ENCODE data around the gene KCNK1. TPM values are rescaled to one million over a fixed set of nuclear protein-coding genes. Genes with fewer than 3 reads are reported as not detected.

The KCNK1 gene
- polyA plus RNA-seq, 1 of the 3 experiments (the other 2 are of a cell fraction) = 10.6 TPM

DNA sequence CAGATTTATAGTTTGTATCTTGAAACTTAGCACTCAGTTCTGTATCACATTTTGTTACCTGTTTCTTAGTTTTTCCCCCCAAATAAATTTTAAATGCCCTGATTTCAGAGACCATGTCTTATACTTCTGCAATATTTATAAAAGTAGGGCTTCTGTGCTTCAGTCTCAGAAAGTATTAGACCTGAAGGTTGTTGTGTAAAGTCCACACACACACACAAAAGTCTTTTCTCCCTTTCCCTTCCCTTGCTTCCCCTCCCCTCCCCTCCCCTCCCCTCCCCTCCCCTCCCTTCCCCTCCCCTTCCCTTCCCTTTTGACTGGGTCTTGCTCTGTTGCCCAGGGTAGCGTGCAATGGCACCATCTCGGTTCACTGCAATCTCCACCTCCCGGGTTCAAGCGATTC lies 41.0 kb upstream of the KCNK1 start:
- WGBS (ENCODE audit: low lambda C conversion rate) = 95% methylated on average over 4 of the region's 4 CpGs
- no peaks in the 10 kb centered on the region for H3K36me3 ChIP-seq (replicated peaks in 1 of 2; ENCODE audit: control insufficient read depth in 1 of 2, insufficient read depth in 2 of 2, low read length in 1 of 2)
- no peak overlapping the region for H3K27ac ChIP-seq (ENCODE audit: low read depth in 2 of 2, low read length in 1 of 2)
- ChIA-PET POLR2A (no interaction called here), CTCF (interaction anchor here (0.7 kb wide), 1 partner anchor 8 kb away, joined by 3 read pairs; no protein-coding TSS in a partner anchor)
- TF ChIP-seq ELF1 (IDR thresholded peaks at IDR 0.05) = no peak
- no peak for TF ChIP-seq MXI1 (IDR thresholded peaks at IDR 0.05; ENCODE audit: low read depth, low read length)
- H2AFZ ChIP-seq (ENCODE audit: low read depth) = no peak overlapping the region
- H3K9ac ChIP-seq = no peak overlapping the region
- H3K4me2 ChIP-seq = no peak overlapping the region
- H3K9me3 ChIP-seq = no peaks in the 10 kb centered on the region
- DNase-seq = no peak
- H3K4me1 ChIP-seq (ENCODE audit: control insufficient read depth in 1 of 2, insufficient read depth in 2 of 2, low read depth in 1 of 2, low read length in 1 of 2) = peaks cover 6 to 8% of the 10 kb centered on the region in 2 experiments; a peak in 3 of 4 replicates
- H3K9me2 ChIP-seq = no peaks in the 10 kb centered on the region
- no peak overlapping the region for H3K4me3 ChIP-seq (ENCODE audit: low read depth in 2 of 2, low read length in 1 of 2)
- H3K27me3 ChIP-seq (ENCODE audit: insufficient read depth) = no peaks in the 10 kb centered on the region
- H4K20me1 ChIP-seq (ENCODE audit: insufficient read depth) = no peaks in the 10 kb centered on the region
- H3K79me2 ChIP-seq (ENCODE audit: insufficient read depth) = no peaks in the 10 kb centered on the region
- peaks cover 7% of the 10 kb centered on the region for H3F3A ChIP-seq (replicated peaks; ENCODE audit: insufficient read depth)

GRCh38 chr1:233575450-233575849 lies 38.5 kb upstream of the KCNK1 start:
- H4K20me1 ChIP-seq (ENCODE audit: insufficient read depth) = no peaks in the 10 kb centered on the region
- CTCF ChIA-PET = interaction anchor here (1.4 kb wide), 1 partner anchor 57 kb away, joined by 6 read pairs; no protein-coding TSS in a partner anchor

GRCh38 chr1:233582439-233582838 lies 31.5 kb upstream of the KCNK1 start:
- H3K4me3 ChIP-seq (ENCODE audit: low read depth in 2 of 2, low read length in 1 of 2) = no peak overlapping the region
- CTCF ChIA-PET = no interaction called here
- POLR2A ChIA-PET = interaction anchor here (0.6 kb wide), 1 partner anchor 13 kb away, joined by 5 read pairs; no protein-coding TSS in a partner anchor

More at GRCh38 chr1:233575450-233575849, 38.5 kb upstream of the KCNK1 start:
- Histone ChIP-seq H3K79me2 (ENCODE audit: insufficient read depth) (no peaks in the 10 kb centered on the region), H3K27ac (ENCODE audit: low read depth in 2 of 2, low read length in 1 of 2) (no peak overlapping the region), H3K4me3 (ENCODE audit: low read depth in 2 of 2, low read length in 1 of 2) (no peak overlapping the region), H2AFZ (ENCODE audit: low read depth) (no peak overlapping the region), H3K9ac (no peak overlapping the region), H3K27me3 (ENCODE audit: insufficient read depth) (no peaks in the 10 kb centered on the region), H3F3A (replicated peaks; ENCODE audit: insufficient read depth) (no peaks in the 10 kb centered on the region), H3K36me3 (replicated peaks in 1 of 2; ENCODE audit: control insufficient read depth in 1 of 2, insufficient read depth in 2 of 2, low read length in 1 of 2) (no peaks in the 10 kb centered on the region), H3K9me2 (no peaks in the 10 kb centered on the region), H3K4me1 (ENCODE audit: control insufficient read depth in 1 of 2, insufficient read depth in 2 of 2, low read depth in 1 of 2, low read length in 1 of 2) (no peaks in the 10 kb centered on the region; a peak in 1 of 4 replicates), H3K4me2 (no peak overlapping the region), H3K9me3 (no peaks in the 10 kb centered on the region)
- no peak for DNase-seq
- TF ChIP-seq TEAD4 (IDR thresholded peaks at IDR 0.05; ENCODE audit: borderline replicate concordance, insufficient read depth) (no peak), FOXJ3 (CRISPR knock-in tag; IDR thresholded peaks at IDR 0.05) (no peak), RXRA (IDR thresholded peaks at IDR 0.05; ENCODE audit: borderline replicate concordance, low read depth) (no peak), FOSL2 (IDR thresholded peaks at IDR 0.05; ENCODE audit: borderline replicate concordance, low read depth) (no peak), TAF1 (IDR thresholded peaks at IDR 0.05; ENCODE audit: borderline replicate concordance, low read depth, low read length) (no peak)
- WGBS (ENCODE audit: low lambda C conversion rate) = 59% methylated on average over 5 of the region's 5 CpGs
- POLR2A ChIA-PET = no interaction called here

More at GRCh38 chr1:233582439-233582838, 31.5 kb upstream of the KCNK1 start:
- Histone ChIP-seq H3K27ac (ENCODE audit: low read depth in 2 of 2, low read length in 1 of 2) (no peak overlapping the region), H3K9ac (no peak overlapping the region), H3F3A (replicated peaks; ENCODE audit: insufficient read depth) (no peaks in the 10 kb centered on the region), H4K20me1 (ENCODE audit: insufficient read depth) (no peaks in the 10 kb centered on the region), H3K27me3 (ENCODE audit: insufficient read depth) (no peaks in the 10 kb centered on the region), H3K4me2 (no peak overlapping the region), H3K9me2 (no peaks in the 10 kb centered on the region), H3K4me1 (ENCODE audit: control insufficient read depth in 1 of 2, insufficient read depth in 2 of 2, low read depth in 1 of 2, low read length in 1 of 2) (no peaks in the 10 kb centered on the region), H3K9me3 (no peaks in the 10 kb centered on the region), H3K36me3 (replicated peaks in 1 of 2; ENCODE audit: control insufficient read depth in 1 of 2, insufficient read depth in 2 of 2, low read length in 1 of 2) (no peaks in the 10 kb centered on the region), H3K79me2 (ENCODE audit: insufficient read depth) (no peaks in the 10 kb centered on the region), H2AFZ (ENCODE audit: low read depth) (no peak overlapping the region)
- TF ChIP-seq FOXJ3 (CRISPR knock-in tag; IDR thresholded peaks at IDR 0.05) (no peak), GATA2 (CRISPR knock-in tag; IDR thresholded peaks at IDR 0.05) (no peak), ELF1 (IDR thresholded peaks at IDR 0.05) (no peak), TCF12 (IDR thresholded peaks at IDR 0.05) (no peak), USF2 (IDR thresholded peaks at IDR 0.05; ENCODE audit: borderline replicate concordance, low read depth, low read length) (no peak), TAF1 (IDR thresholded peaks at IDR 0.05; ENCODE audit: borderline replicate concordance, low read depth, low read length) (no peak), CHD2 (IDR thresholded peaks at IDR 0.05; ENCODE audit: low read length, partially characterized antibody) (no peak), RAD21 (IDR thresholded peaks at IDR 0.05; ENCODE audit: low read length) (no peak), JUND (IDR thresholded peaks at IDR 0.05) (no peak), IRF3 (IDR thresholded peaks at IDR 0.05; ENCODE audit: low read depth, low read length) (no peak), RCOR1 (IDR thresholded peaks at IDR 0.05; ENCODE audit: low read length) (no peak), NFIC (IDR thresholded peaks at IDR 0.05; ENCODE audit: borderline replicate concordance) (no peak), SMC3 (IDR thresholded peaks at IDR 0.05; ENCODE audit: low read depth, low read length) (no peak), NRF1 (IDR thresholded peaks at IDR 0.05; ENCODE audit: low read depth, low read length) (no peak), FOXM1 (IDR thresholded peaks at IDR 0.05; ENCODE audit: low read depth) (no peak)
- TF ChIP-seq, protein P1, sequence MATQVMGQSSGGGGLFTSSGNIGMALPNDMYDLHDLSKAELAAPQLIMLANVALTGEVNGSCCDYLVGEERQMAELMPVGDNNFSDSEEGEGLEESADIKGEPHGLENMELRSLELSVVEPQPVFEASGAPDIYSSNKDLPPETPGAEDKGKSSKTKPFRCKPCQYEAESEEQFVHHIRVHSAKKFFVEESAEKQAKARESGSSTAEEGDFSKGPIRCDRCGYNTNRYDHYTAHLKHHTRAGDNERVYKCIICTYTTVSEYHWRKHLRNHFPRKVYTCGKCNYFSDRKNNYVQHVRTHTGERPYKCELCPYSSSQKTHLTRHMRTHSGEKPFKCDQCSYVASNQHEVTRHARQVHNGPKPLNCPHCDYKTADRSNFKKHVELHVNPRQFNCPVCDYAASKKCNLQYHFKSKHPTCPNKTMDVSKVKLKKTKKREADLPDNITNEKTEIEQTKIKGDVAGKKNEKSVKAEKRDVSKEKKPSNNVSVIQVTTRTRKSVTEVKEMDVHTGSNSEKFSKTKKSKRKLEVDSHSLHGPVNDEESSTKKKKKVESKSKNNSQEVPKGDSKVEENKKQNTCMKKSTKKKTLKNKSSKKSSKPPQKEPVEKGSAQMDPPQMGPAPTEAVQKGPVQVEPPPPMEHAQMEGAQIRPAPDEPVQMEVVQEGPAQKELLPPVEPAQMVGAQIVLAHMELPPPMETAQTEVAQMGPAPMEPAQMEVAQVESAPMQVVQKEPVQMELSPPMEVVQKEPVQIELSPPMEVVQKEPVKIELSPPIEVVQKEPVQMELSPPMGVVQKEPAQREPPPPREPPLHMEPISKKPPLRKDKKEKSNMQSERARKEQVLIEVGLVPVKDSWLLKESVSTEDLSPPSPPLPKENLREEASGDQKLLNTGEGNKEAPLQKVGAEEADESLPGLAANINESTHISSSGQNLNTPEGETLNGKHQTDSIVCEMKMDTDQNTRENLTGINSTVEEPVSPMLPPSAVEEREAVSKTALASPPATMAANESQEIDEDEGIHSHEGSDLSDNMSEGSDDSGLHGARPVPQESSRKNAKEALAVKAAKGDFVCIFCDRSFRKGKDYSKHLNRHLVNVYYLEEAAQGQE (IDR thresholded peaks at IDR 0.05; ENCODE audit: low read depth, low read length) = no peak
- WGBS (ENCODE audit: low lambda C conversion rate) = 74% methylated on average over 3 of the region's 3 CpGs
- DNase-seq = no peak
